H9 (cell line): ENCODE measurements around the gene BTD. TPM values are rescaled to one million over a fixed set of nuclear protein-coding genes. Genes with fewer than 3 reads are reported as not detected.

ENCODE experiments used
- DNase-seq: peaks from one replicate; pipeline ENCODE4 v3.0.0-alpha.2; 2017
- H2AFZ ChIP-seq: one replicate; pipeline ENCODE4 v1.6.1; 2013; ENCODE audit warnings: mild to moderate bottlenecking, low read length, control low read depth, moderate library complexity
- H2AK5ac ChIP-seq: 2 replicates; pipeline ENCODE4 v1.6.1; 2013; ENCODE audit warnings: low read length, control low read depth, mixed read lengths; ENCODE audit not compliant: insufficient read length
- H2BK120ac ChIP-seq: one replicate; pipeline ENCODE4 v1.6.1; 2013; ENCODE audit warnings: low read depth, mild to moderate bottlenecking, low read length, control low read depth, inconsistent platforms; ENCODE audit not compliant: poor library complexity, severe bottlenecking
- H2BK12ac ChIP-seq: 2 replicates; pipeline ENCODE4 v1.6.1; 2013; ENCODE audit warnings: low read length, control low read depth, mixed read lengths, low read depth; ENCODE audit not compliant: insufficient read length
- H2BK15ac ChIP-seq: 2 replicates; pipeline ENCODE4 v1.6.1; 2013; ENCODE audit warnings: low read depth, low read length, control low read depth
- H2BK20ac ChIP-seq: one replicate; pipeline ENCODE4 v1.6.1; 2013; ENCODE audit warnings: low read depth, mild to moderate bottlenecking, low read length, control low read depth, inconsistent platforms; ENCODE audit not compliant: poor library complexity, severe bottlenecking
- H2BK5ac ChIP-seq: 2 replicates; pipeline ENCODE4 v1.6.1; 2013; ENCODE audit warnings: low read length, control low read depth, mixed read lengths; ENCODE audit not compliant: insufficient read length
- H3K14ac ChIP-seq: 2 replicates; pipeline ENCODE4 v1.6.1; 2013; ENCODE audit warnings: low read length, control low read depth; ENCODE audit not compliant: insufficient read depth
- H3K18ac ChIP-seq: 2 replicates; pipeline ENCODE4 v1.6.1; 2013; ENCODE audit warnings: low read depth, mild to moderate bottlenecking, mixed read lengths, low read length, control low read depth; ENCODE audit not compliant: insufficient read length
- H3K23ac ChIP-seq: 2 replicates; pipeline ENCODE4 v1.6.1; 2013; ENCODE audit warnings: low read length, control low read depth, mixed read lengths, low read depth; ENCODE audit not compliant: insufficient read length
- H3K23me2 ChIP-seq: 2 replicates; pipeline ENCODE4 v1.6.1; 2013; ENCODE audit warnings: low read depth, mild to moderate bottlenecking, mixed read lengths, low read length, control low read depth; ENCODE audit not compliant: insufficient read length, poor library complexity, severe bottlenecking
- H3K27ac ChIP-seq: 2 replicates; pipeline ENCODE4 v1.5.1; 2013; ENCODE audit warnings: low read length, control low read depth, mixed read lengths, low read depth; ENCODE audit not compliant: insufficient read length
- H3K27me3 ChIP-seq: 2 replicates; pipeline ENCODE4 v1.6.1; 2013; ENCODE audit warnings: low read length, control low read depth, inconsistent platforms; ENCODE audit not compliant: insufficient read depth
- H3K4ac ChIP-seq: 2 replicates; pipeline ENCODE4 v1.6.1; 2013; ENCODE audit warnings: low read depth, mild to moderate bottlenecking, control low read depth, inconsistent platforms, low read length, moderate library complexity
- H3K4me1 ChIP-seq: 2 replicates; pipeline ENCODE4 v1.6.1; 2013; ENCODE audit warnings: low read length, control low read depth, inconsistent platforms; ENCODE audit not compliant: insufficient read depth
- H3K4me2 ChIP-seq: 2 replicates; pipeline ENCODE4 v1.6.1; 2013; ENCODE audit warnings: low read length, control low read depth, mixed read lengths; ENCODE audit not compliant: insufficient read length, insufficient read depth
- H3K56ac ChIP-seq: 2 replicates; pipeline ENCODE4 v1.6.1; 2013; ENCODE audit warnings: low read depth, mild to moderate bottlenecking, mixed read lengths, low read length, control low read depth; ENCODE audit not compliant: insufficient read length
- H3K79me1 ChIP-seq: 2 replicates; pipeline ENCODE4 v1.6.1; 2013; ENCODE audit warnings: low read depth, mild to moderate bottlenecking, moderate library complexity, low read length, control low read depth, inconsistent platforms; ENCODE audit not compliant: insufficient read depth, poor library complexity, severe bottlenecking
- H3K79me2 ChIP-seq: 2 replicates; pipeline ENCODE4 v1.6.1; 2013; ENCODE audit warnings: low read length, control low read depth, inconsistent platforms; ENCODE audit not compliant: insufficient read depth
- H3K9ac ChIP-seq: 2 replicates; pipeline ENCODE4 v1.6.1; 2013; ENCODE audit warnings: low read length, control low read depth, mixed read lengths; ENCODE audit not compliant: insufficient read length; ENCODE audit errors: extremely low read depth
- H3K9me3 ChIP-seq: one replicate; pipeline ENCODE4 v1.6.1; 2013; ENCODE audit warnings: low read depth, low read length, inconsistent platforms; ENCODE audit not compliant: control insufficient read depth
- H3T11ph ChIP-seq: one replicate; pipeline ENCODE4 v1.6.1; 2013; ENCODE audit warnings: mild to moderate bottlenecking, low read length, control low read depth, inconsistent platforms
- H4K20me1 ChIP-seq: one replicate; pipeline ENCODE4 v1.6.1; 2013; ENCODE audit not compliant: control insufficient read depth, insufficient read length, insufficient read depth
- H4K5ac ChIP-seq: 2 replicates; pipeline ENCODE4 v1.6.1; 2013; ENCODE audit warnings: low read depth, mild to moderate bottlenecking, mixed read lengths, low read length, control low read depth; ENCODE audit not compliant: insufficient read length
- H4K8ac ChIP-seq: replicated peaks from 2 replicates; pipeline ENCODE4 v1.6.1; 2013; ENCODE audit warnings: low read length, control low read depth, mixed read lengths, low read depth; ENCODE audit not compliant: insufficient read length
- H4K91ac ChIP-seq: 2 replicates; pipeline ENCODE4 v1.6.1; 2013; ENCODE audit warnings: low read depth, mild to moderate bottlenecking, moderate library complexity, mixed read lengths, low read length, control low read depth; ENCODE audit not compliant: insufficient read length
- H3K27ac Mint-ChIP-seq, 3 experiments: 2 replicates in 2 of 3; 3 replicates in 1 of 3; pipeline ENCODE4 v1.8.0; 2020 to 2021; ENCODE audit warnings: mixed read lengths in 3 of 3, mild to moderate bottlenecking in 1 of 3, moderate library complexity in 1 of 3
- H3K27me3 Mint-ChIP-seq: 2 replicates; pipeline ENCODE4 v1.8.0; 2021; ENCODE audit warnings: low read depth, mild to moderate bottlenecking, moderate library complexity, mixed read lengths
- H3K36me3 Mint-ChIP-seq, 3 experiments: 2 replicates in 2 of 3; 3 replicates in 1 of 3; pipeline ENCODE4 v1.8.0; 2020 to 2021; ENCODE audit warnings: low read depth in 3 of 3, mixed read lengths in 3 of 3; ENCODE audit not compliant: insufficient read depth in 1 of 3
- H3K4me1 Mint-ChIP-seq, 2 experiments: 2 replicates each; pipeline ENCODE4 v1.8.0; 2020; ENCODE audit warnings: mixed read lengths in 2 of 2
- H3K4me3 Mint-ChIP-seq, 2 experiments: 2 replicates in 1 of 2; 3 replicates in 1 of 2; pipeline ENCODE4 v1.8.0; 2020 to 2021; ENCODE audit warnings: mild to moderate bottlenecking in 2 of 2, mixed read lengths in 2 of 2, moderate library complexity in 1 of 2
- H3K9me3 Mint-ChIP-seq, 2 experiments: 2 replicates in 1 of 2; 3 replicates in 1 of 2; pipeline ENCODE4 v1.8.0; 2020; ENCODE audit warnings: mild to moderate bottlenecking in 2 of 2, mixed read lengths in 2 of 2, moderate library complexity in 1 of 2
- WGBS: extraction: QIAGEN DNeasy Blood & Tissue Kit; methylation state at CpG from one replicate; pipeline ENCODE4 v1.1.7; 2013; ENCODE audit warnings: missing lambda C conversion rate, low lambda C conversion rate, mixed read lengths; ENCODE audit not compliant: insufficient read length; ENCODE audit errors: extremely low coverage; 5-methylcytosine and 5-hydroxymethylcytosine counted together
- total RNA-seq: library from RNA; stranded (reverse); gene quantifications from 2 replicates; pipeline ENCODE4 v1.2.1, GENCODE V29; 2021
- TF ChIP-seq, protein P1 (sequence below): fragments of 200-600 bp; sonication (generic); conservative IDR thresholded peaks from 3 replicates; pipeline ENCODE4 v1.8.0; 2021; ENCODE audit warnings: antibody characterized with exemption, mild to moderate bottlenecking

Gene BTD
- total RNA-seq, 1 experiment from 2014 or later, result 21.5 TPM

DNA sequence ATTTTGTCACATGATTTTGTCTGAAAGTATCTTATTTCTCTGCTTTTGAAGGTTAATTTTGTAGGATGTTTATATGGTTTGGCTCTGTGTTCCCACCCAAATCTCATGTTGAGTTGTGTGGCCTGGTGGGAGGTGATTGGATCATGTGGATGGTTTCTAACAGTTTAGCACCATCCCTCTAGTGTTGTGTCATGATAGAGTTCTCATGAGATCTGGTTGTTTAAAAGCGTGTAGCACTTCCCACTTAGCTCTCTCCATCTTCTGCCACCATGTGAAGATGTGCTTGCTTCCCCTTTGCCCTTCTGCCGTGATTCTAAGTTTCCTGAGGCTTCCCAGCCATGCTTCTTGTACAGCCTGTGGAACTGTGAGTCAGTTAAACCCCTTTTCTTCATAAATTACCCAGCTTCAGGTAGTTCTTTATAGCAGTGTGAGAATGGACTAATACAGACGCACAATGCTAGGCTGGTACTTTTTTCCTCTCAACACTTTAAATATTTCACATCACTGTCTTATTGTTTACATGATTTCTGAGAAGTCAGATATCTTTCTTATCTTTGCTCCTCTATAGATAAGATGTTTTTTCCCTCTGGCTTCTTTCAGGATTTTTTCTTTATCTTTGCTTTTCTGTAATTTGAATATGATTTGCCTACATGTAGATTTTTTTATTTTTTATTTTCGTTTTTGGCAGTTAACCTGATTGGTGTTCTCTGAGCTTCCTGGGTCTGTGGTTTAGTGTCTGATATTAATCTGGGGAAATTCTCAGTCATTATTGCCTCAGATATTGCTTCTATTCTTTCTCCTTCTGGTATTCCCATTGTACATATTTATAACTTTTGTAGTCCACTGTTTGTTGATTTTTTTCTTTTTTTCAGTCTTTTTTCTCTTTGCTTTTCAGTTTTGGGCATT is 22.2 kb downstream of the BTD start:
- Histone ChIP-seq H3K23ac (no peak overlapping the region), H3K4ac (no peak overlapping the region), H4K8ac (no peak overlapping the region), H2BK12ac (no peak overlapping the region), H2BK120ac (no peak overlapping the region), H3K79me2 (no peaks in the 10 kb centered on the region), H3K56ac (no peak overlapping the region), H3K23me2 (no peaks in the 10 kb centered on the region), H3K18ac (no peak overlapping the region), H3K4me2 (no peak overlapping the region), H4K91ac (no peak overlapping the region), H3K4me1 (no peaks in the 10 kb centered on the region), H4K20me1 (no peaks in the 10 kb centered on the region), H2BK20ac (no peak overlapping the region), H3K14ac (no peak overlapping the region), H2AK5ac (no peak overlapping the region), H3K9ac (no peak overlapping the region), H3K27ac (no peak overlapping the region), H3K9me3 (peaks cover 11% of the 10 kb centered on the region), H3K27me3 (no peaks in the 10 kb centered on the region), H3K79me1 (no peaks in the 10 kb centered on the region), H2BK15ac (no peak overlapping the region), H2BK5ac (no peak overlapping the region), H2AFZ (no peak overlapping the region), H3T11ph (no peak overlapping the region), H4K5ac (no peak overlapping the region)
- Mint-ChIP-seq H3K9me3 (peaks cover 32 to 42% of the 10 kb centered on the region in 2 experiments), H3K27ac (no peak overlapping the region), H3K27me3 (no peaks in the 10 kb centered on the region), H3K4me1 (peaks cover 0 to 2% of the 10 kb centered on the region in 2 experiments; a peak in 2 of 4 replicates), H3K36me3 (peaks cover 31 to 39% (median 35%) of the 10 kb centered on the region in 3 experiments), H3K4me3 (no peak overlapping the region)
- TF ChIP-seq, protein P1, sequence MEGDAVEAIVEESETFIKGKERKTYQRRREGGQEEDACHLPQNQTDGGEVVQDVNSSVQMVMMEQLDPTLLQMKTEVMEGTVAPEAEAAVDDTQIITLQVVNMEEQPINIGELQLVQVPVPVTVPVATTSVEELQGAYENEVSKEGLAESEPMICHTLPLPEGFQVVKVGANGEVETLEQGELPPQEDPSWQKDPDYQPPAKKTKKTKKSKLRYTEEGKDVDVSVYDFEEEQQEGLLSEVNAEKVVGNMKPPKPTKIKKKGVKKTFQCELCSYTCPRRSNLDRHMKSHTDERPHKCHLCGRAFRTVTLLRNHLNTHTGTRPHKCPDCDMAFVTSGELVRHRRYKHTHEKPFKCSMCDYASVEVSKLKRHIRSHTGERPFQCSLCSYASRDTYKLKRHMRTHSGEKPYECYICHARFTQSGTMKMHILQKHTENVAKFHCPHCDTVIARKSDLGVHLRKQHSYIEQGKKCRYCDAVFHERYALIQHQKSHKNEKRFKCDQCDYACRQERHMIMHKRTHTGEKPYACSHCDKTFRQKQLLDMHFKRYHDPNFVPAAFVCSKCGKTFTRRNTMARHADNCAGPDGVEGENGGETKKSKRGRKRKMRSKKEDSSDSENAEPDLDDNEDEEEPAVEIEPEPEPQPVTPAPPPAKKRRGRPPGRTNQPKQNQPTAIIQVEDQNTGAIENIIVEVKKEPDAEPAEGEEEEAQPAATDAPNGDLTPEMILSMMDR, result no peak
- WGBS, result no CpG with 5 or more reads among the region's 4 CpGs
- no peak for DNase-seq
